Frontal cortex (tissue), 4 donors: ENCODE results near the gene LRRC19. TPM values are rescaled to one million over a fixed set of nuclear protein-coding genes. Genes with fewer than 3 reads are reported as not detected.

ENCODE experiments used
- DNase-seq, 2 donors: peaks; one replicate each; pipeline ENCODE4 v3.0.0; 2012; ENCODE audit warnings: low spot score in 2 of 2
- FAIRE-seq: peaks from 2 replicates; lab custom pipeline; 2012; peaks lifted over from hg19 to GRCh38; lab: Jason Lieb, UNC
- total RNA-seq: library from RNA; depleted of rRNA; stranded (reverse); fragments of >200 nt; gene quantifications from one replicate; pipeline ENCODE4 v1.2.3, GENCODE V29; 2014
- donor health status: control.
- donor health status: control.
- donor health status: control.

Gene LRRC19
- total RNA-seq: not detected

DNA sequence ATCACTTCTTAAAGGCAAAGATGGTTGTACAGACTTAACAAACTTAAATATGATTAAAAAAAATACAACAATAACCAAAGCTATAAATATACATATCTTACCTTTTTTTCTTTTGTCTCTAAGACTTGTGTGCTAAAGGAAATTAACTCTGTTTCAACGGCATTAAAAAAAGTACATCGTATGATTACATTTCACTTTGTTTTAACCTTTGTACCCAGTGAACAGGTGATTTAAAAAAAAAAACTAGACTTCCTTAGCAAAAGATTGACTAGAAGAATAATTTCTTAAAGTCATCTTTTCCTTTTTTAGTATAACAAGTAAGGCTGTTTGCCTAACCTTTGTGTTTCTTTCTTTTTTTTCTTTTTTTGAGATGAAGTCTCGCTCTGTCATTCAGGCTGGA, at the start of gene LRRC19:
Gene LRRC19 (minus strand): TSS at position 182 of the 400 bp plus-strand sequence. CDS start 5,978 bp downstream, outside the sequence.
- no peak for DNase-seq
- FAIRE-seq: no peak

- FAIRE-seq (no peak), DNase-seq (no peak)
These were observed 49.4 kb upstream of the LRRC19 start for GRCh38 chr9:27054841-27055240.

DNA sequence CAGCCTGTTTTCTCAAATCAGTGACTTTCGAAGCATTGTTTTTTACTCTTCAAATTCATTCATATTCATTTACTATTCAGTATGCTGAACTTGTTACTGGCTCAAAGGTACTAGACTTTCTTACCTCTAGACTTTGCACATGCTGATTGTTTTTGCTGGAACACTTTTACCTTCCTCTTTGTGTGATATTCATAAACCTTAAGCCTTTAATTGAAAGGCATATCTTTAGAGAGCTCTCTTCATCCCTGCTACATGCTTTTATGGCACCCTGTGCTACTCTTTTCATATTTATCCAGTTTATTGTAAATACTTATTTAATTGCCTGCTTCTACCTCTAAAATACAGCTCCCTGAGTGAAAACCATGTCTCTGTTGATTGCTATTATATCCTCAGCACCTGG, 48.7 kb upstream of the LRRC19 start:
- DNase-seq: no peak
- FAIRE-seq: no peak

DNA sequence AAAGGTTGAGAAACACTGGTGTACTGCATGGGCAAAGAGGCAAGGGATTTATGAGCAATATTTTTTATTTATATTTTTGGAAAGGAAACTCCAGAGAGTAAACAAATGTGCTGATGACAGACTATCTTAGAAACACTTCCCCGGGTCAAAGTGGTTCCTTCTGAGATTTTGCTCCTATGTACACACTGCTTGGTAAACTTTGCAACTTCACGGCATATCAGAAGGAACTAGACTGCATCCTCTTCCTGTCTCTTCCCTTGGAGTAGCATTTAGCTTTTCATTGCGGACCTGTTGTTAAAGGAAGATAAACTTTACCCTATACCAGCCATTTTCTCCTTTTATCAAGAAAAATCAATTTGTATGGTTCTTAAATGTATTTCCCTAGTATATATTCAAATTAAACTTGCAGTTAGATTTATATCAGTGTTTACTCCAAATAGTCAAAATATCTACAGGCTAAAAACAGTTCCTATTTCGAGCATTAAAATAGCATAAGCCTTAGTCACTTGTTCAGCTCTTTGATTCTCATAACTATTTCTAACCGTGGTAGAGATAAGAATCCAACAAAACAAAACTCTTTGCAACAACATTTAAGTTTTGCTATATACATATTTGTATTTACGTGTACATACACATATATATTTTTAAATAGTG, 48.0 kb upstream of the LRRC19 start:
- FAIRE-seq: no peak
- DNase-seq: no peak

GRCh38 chr9:27047136-27047535, 41.7 kb upstream of the LRRC19 start:
- FAIRE-seq (no peak), DNase-seq (no peak)

DNA sequence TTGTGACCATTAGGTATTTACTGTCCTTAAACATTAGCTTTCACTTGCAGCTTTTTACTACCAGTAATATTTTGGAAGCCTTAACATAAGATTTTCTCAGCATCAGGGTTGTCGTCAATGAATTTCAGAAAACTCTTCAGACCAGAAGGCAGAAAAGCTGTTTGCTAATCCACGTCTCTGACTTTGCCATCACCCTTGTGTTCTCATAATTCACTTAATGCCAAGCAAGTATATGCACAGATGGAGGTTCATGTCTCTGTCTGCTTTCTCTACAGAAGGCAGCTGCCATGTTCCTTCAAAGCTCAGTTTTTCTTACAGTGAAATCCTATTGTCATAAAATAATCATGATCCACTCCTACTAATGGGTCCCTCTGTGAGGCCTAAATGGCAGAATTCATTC, 37.7 kb upstream of the LRRC19 start:
- DNase-seq (no peak), FAIRE-seq (no peak)

DNA sequence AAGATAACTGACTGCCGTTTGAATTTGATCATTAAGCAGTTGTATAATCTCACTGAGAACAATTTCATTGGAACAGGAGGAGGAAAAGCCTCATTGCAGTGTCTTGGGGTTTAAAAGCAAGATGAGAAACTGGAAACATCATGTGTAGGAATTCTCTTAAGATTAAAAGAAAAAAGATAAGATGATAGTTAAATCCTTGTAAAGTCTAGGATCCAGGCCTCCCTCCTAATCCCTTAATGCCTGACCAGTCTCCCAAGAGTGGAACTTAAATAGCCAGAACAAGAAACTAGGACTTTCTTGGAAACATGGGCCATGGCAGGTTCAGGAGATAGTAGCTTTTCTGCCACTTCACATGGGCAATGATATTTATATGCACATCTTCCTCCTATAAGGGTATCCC, 37.0 kb upstream of the LRRC19 start:
- FAIRE-seq (no peak), DNase-seq (no peak)

DNA sequence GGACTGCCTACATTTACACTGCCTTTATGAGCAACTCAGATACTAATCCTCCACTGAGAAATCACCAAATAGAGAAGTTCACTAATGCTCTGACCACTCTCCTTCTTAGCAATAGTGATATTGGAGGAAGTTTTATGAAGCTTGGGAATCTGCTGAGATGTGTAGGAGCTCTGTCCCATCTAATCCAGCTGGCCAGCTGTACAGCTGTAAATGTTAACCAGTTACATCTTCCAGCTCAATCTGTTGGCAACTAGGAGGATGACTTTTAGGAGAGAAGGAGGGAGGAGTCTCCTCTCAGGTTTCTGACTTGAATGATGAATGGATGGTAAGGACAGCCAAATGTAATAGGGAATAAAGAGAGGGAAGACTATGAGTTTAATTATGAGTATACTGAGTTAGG, 36.3 kb upstream of the LRRC19 start:
- FAIRE-seq (no peak), DNase-seq (no peak)

DNA sequence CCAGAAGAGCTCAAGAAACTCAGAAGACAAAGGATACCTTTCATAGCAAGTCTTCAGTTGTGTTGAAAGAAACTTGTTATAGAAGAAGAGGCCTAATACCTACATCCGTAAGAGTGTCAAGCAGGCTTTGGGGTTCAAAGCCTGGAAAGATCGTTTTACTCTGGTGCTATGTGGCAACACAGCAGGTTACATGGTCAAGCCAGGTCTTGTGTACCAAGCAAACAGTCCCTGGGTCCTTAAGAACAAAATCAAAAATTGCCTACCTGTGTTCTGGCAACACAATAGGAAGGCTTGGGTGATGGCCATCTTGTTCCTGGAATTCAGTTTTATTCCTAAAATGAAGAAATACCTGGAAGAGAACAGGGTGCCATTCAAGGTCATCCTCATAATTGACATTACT, 32.0 kb upstream of the LRRC19 start:
- FAIRE-seq: no peak
- no peak for DNase-seq

DNA sequence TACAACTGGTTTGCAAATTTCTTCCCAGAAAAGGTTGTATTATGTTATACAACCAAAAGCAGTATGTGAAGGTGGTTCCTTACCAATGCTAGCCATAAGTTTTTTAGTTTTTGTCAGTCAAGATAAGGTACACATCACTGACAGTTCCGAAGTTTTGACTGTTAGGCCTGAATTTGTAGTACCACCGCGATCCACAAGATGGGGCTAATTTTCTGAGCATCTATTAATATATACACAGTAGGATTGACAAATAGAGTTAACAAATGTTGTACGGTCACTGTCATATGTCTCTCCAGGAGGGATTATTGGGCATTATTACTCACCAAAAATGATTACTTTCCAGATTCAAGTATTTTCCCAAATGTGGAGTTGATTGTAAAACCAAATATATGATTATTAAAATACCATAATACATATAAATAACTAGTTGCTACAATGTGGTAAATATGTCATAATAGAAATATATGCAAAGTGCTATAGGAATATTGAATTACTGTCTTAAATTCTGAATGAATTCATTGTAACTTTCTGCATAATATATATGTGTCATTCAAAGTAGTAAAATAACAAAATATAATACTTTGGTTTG, 28.4 kb upstream of the LRRC19 start:
- peak; percentile 61 for FAIRE-seq
- DNase-seq: peak; percentile 6 to 29

GRCh38 chr9:27029186-27029585, 23.7 kb upstream of the LRRC19 start:
- DNase-seq: no peak
- FAIRE-seq: no peak

GRCh38 chr9:27022920-27023319, 17.4 kb upstream of the LRRC19 start:
- DNase-seq: no peak
- no peak for FAIRE-seq

DNA sequence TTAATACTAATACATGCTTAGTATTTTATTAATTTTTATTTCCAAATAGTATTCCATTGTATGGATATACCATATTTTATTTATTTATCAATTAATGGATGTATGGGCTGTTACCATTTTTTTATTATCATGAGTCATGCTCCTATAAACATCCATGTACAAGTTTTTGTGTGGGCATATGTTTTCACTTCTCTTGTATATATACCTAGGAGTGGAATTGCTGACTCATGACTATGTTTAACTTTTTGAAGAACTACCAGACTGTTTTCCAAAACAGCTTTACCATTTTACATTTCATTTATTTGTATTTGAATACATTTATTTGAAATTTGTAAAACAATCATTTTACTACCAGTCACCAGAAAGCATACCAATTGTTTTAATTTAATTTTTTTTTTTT, 14.1 kb upstream of the LRRC19 start:
- no peak for FAIRE-seq
- no peak for DNase-seq

- no peak for DNase-seq
- FAIRE-seq: no peak
These were observed 1.9 kb downstream of the LRRC19 start for GRCh38 chr9:27003426-27004077.

DNA sequence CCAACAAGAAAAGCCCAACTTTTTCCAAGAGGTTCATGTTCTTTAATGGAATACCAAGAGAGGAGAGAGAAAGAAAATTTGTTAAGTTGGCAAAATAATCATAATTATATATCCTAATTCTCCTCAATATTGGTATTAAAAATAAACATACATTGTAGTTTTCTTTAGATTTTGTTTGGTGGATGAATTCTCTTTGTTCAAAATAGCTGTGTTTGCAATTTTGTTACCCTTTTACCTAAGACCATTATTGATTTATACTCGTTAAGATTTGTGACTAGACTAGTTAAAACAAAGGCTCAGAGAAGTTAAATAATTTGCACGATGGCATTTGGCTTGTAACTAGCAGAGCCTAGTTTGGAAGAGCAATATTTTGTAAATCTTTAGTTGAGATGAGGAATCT, 9.7 kb downstream of the LRRC19 start:
- DNase-seq (no peak), FAIRE-seq (no peak)

GRCh38 chr9:26983340-26983739, 22.1 kb downstream of the LRRC19 start:
- FAIRE-seq (no peak), DNase-seq (no peak)

DNA sequence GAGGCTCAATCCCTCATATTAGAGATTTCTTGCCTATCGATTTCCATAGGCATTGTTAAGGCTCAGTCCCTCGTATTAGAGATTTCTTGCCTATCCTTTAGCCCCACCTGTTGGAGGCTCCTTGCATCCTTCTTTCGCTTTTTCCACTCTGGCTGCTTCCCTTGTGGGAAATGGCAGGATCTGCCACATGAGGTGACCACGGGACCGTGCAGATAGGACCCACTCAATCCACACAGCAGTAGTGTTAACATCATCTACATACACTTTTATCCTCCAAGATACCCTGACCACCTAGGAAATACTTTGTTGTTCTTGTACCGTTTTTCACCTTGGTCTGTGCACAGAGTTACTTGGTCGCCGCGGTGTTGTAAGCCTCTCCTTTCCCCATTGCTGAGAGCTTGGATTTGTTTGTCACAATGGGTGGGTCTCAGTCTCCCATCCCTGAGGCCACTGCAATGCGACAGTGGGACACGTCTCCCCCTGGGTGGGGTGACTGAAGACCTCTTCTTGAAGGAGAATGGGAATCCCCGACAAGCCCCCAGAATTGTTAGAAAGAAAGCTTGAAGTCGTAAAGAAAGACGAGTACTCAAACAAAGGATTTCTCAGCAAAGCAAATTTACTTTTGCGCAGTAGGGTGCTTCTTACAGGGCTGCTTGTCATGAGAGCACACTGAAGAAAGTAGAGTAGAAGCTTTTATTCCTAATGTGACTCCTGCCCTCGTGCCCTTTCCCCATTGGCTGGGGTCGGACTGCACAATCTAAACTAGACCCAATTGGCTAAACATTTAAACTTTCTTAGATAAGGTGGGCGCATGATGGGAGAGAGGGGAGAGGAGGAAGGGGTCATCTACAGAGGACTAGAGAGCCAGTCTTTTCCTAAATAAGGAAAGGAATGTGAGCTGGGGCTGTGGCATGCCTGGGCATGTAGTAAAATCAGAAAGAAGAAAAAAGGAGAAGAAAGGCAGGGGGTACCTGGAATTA, 29.5 kb downstream of the LRRC19 start:
- DNase-seq: no peak
- no peak for FAIRE-seq

DNA sequence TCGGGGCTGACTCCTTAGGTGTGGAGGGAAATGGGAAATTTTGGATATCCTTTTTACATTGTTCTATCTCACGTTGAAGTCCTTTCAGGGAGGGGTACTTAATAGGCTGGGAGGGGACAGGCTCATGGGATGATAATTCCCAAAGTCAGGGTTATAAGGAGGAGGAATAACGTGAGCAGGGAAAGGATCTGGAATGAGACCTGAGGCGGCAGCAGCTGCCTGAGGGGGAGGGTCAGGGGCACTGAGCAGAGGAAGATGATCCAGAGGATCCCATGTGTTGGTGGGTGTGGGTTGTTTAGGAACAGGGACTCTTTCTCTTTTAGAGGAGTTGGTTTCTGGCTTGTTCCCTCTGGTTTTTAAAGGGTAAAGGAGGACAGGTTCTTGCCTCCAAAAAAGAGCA, 30.5 kb downstream of the LRRC19 start:
- DNase-seq (no peak), FAIRE-seq (no peak)

- FAIRE-seq (no peak), DNase-seq (no peak)
These were observed 31.5 kb downstream of the LRRC19 start for GRCh38 chr9:26973989-26974388.

GRCh38 chr9:26971721-26972120, 33.8 kb downstream of the LRRC19 start:
- no peak for DNase-seq
- no peak for FAIRE-seq
